ENCODE data around the gene ANKRD33B.

DNA sequence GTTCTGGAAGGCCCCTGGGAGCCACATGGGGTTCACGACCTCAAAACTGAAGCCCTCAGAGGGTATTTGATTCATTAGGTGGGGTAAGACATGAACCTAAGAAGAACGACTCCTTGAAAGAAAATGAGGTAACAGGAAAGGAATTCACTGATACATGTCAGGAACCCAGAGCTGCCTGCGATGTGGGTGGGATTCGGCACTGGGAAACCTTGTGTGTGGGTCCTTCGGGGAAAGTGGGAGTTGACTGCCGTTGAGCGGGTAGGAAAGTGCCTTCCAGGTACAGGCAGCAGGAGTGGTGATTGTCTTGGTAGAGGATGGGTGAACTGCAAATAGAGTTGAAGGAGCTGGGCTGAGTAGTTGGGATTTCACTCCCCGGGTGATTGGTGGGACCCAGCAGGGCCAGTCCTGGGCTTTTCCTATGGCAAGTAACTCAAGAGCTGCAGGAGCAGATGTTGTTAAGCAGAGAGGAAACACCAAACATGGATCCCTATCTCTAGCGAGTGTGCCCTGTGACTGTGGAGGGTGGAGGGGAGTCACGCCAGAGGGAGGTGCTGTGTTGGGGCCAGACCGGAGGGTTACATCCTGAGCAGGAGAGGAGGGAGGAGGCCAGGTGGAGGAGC lies 30.8 kb downstream of the ANKRD33B start:
- no peak for TF ChIP-seq POLR2AphosphoS5 (IDR thresholded peaks at IDR 0.05; ENCODE audit: low read depth)
- TF ChIP-seq, protein P1, sequence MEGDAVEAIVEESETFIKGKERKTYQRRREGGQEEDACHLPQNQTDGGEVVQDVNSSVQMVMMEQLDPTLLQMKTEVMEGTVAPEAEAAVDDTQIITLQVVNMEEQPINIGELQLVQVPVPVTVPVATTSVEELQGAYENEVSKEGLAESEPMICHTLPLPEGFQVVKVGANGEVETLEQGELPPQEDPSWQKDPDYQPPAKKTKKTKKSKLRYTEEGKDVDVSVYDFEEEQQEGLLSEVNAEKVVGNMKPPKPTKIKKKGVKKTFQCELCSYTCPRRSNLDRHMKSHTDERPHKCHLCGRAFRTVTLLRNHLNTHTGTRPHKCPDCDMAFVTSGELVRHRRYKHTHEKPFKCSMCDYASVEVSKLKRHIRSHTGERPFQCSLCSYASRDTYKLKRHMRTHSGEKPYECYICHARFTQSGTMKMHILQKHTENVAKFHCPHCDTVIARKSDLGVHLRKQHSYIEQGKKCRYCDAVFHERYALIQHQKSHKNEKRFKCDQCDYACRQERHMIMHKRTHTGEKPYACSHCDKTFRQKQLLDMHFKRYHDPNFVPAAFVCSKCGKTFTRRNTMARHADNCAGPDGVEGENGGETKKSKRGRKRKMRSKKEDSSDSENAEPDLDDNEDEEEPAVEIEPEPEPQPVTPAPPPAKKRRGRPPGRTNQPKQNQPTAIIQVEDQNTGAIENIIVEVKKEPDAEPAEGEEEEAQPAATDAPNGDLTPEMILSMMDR (conservative IDR thresholded peaks at IDR 0.05; ENCODE audit: low read depth in 2 of 2), result peak in 1 of 2 experiments; percentile 32; a peak in 2 of 4 replicates
- TF ChIP-seq EZH2phosphoT487 (IDR thresholded peaks at IDR 0.05; ENCODE audit: unreplicated experiment), result no peak
- TF ChIP-seq NANOG (IDR thresholded peaks at IDR 0.05; ENCODE audit: borderline replicate concordance), result no peak
- TF ChIP-seq CREB1 (CRISPR knock-in tag; IDR thresholded peaks at IDR 0.05; ENCODE audit: low read depth), result no peak
- TF ChIP-seq, protein P2, sequence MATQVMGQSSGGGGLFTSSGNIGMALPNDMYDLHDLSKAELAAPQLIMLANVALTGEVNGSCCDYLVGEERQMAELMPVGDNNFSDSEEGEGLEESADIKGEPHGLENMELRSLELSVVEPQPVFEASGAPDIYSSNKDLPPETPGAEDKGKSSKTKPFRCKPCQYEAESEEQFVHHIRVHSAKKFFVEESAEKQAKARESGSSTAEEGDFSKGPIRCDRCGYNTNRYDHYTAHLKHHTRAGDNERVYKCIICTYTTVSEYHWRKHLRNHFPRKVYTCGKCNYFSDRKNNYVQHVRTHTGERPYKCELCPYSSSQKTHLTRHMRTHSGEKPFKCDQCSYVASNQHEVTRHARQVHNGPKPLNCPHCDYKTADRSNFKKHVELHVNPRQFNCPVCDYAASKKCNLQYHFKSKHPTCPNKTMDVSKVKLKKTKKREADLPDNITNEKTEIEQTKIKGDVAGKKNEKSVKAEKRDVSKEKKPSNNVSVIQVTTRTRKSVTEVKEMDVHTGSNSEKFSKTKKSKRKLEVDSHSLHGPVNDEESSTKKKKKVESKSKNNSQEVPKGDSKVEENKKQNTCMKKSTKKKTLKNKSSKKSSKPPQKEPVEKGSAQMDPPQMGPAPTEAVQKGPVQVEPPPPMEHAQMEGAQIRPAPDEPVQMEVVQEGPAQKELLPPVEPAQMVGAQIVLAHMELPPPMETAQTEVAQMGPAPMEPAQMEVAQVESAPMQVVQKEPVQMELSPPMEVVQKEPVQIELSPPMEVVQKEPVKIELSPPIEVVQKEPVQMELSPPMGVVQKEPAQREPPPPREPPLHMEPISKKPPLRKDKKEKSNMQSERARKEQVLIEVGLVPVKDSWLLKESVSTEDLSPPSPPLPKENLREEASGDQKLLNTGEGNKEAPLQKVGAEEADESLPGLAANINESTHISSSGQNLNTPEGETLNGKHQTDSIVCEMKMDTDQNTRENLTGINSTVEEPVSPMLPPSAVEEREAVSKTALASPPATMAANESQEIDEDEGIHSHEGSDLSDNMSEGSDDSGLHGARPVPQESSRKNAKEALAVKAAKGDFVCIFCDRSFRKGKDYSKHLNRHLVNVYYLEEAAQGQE (IDR thresholded peaks at IDR 0.05; ENCODE audit: unreplicated experiment), result no peak
- no peak for TF ChIP-seq EZH2 (IDR thresholded peaks at IDR 0.05; ENCODE audit: low read depth, unreplicated experiment)
- TF ChIP-seq, protein P3, sequence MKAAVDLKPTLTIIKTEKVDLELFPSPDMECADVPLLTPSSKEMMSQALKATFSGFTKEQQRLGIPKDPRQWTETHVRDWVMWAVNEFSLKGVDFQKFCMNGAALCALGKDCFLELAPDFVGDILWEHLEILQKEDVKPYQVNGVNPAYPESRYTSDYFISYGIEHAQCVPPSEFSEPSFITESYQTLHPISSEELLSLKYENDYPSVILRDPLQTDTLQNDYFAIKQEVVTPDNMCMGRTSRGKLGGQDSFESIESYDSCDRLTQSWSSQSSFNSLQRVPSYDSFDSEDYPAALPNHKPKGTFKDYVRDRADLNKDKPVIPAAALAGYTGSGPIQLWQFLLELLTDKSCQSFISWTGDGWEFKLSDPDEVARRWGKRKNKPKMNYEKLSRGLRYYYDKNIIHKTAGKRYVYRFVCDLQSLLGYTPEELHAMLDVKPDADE (IDR thresholded peaks at IDR 0.05), result no peak
- no peak for TF ChIP-seq JUNB (IDR thresholded peaks at IDR 0.05; ENCODE audit: unreplicated experiment)
- TF ChIP-seq ZNF114 (CRISPR knock-in tag; IDR thresholded peaks at IDR 0.05), result no peak
- no peak for TF ChIP-seq STAT1 (IDR thresholded peaks at IDR 0.05; ENCODE audit: unreplicated experiment)

All from GM23338 (cell line).